KOPT-K1 (cell line): ENCODE results near the gene FOXN1.

Experiments used
- H3K27ac ChIP-seq: fragments of 200-600 bp; sonication (generic); 2 replicates; pipeline ENCODE4 v1.5.1; 2016; ENCODE audit warnings: antibody characterized with exemption, mild to moderate bottlenecking, low read depth, low read length; ENCODE audit not compliant: poor library complexity, severe bottlenecking
- H3K36me3 ChIP-seq: fragments of 200-600 bp; sonication (generic); 2 replicates; pipeline ENCODE4 v1.5.1; 2017; ENCODE audit warnings: antibody characterized with exemption, mild to moderate bottlenecking, low read length, moderate library complexity; ENCODE audit not compliant: insufficient read depth
- H3K9me3 ChIP-seq: fragments of 200-600 bp; sonication (generic); 2 replicates; pipeline ENCODE4 v1.5.1; 2017; ENCODE audit warnings: antibody characterized with exemption, low read length, mild to moderate bottlenecking; ENCODE audit not compliant: insufficient read depth, poor library complexity, severe bottlenecking

The FOXN1 gene

GRCh38 chr17:28537219-28537610 is 31.1 kb downstream of the FOXN1 start:
- H3K27ac ChIP-seq: no peak overlapping the region
- no peaks in the 10 kb centered on the region for H3K9me3 ChIP-seq
- no peaks in the 10 kb centered on the region for H3K36me3 ChIP-seq

GRCh38 chr17:28538296-28538895 is 32.2 kb downstream of the FOXN1 start:
- H3K36me3 ChIP-seq: no peaks in the 10 kb centered on the region
- no peaks in the 10 kb centered on the region for H3K9me3 ChIP-seq
- no peak overlapping the region for H3K27ac ChIP-seq

GRCh38 chr17:28540231-28540630 is 34.1 kb downstream of the FOXN1 start:
- no peak overlapping the region for H3K27ac ChIP-seq
- H3K36me3 ChIP-seq: no peaks in the 10 kb centered on the region
- H3K9me3 ChIP-seq: no peaks in the 10 kb centered on the region

GRCh38 chr17:28541439-28541838 is 35.3 kb downstream of the FOXN1 start:
- H3K36me3 ChIP-seq: no peaks in the 10 kb centered on the region
- no peak overlapping the region for H3K27ac ChIP-seq
- no peaks in the 10 kb centered on the region for H3K9me3 ChIP-seq

- no peaks in the 10 kb centered on the region for H3K9me3 ChIP-seq
- peaks cover 10% of the 10 kb centered on the region; the same call in 1 of the 2 replicates for H3K36me3 ChIP-seq
- H3K27ac ChIP-seq: no peak overlapping the region
Measured at GRCh38 chr17:28544402-28545140, 38.4 kb downstream of the FOXN1 start.

DNA sequence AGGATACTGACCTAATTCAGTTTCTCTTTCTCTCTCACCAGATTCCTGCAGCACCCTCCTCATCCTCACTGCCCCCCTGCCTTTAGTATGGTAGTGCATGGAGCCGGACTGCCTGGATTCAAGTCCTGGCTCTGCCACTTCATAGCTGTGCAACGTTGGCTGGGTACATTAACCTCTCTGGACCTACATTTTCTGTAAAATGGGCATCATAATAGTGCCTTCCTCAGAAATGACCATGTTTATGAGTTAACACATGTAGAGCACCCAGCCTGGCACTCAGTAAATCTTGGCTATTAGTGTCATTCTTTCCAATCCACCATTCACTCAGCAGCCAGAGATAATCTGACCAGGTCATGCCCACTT is 39.0 kb downstream of the FOXN1 start:
- H3K9me3 ChIP-seq: no peaks in the 10 kb centered on the region
- H3K27ac ChIP-seq: no peak overlapping the region

DNA sequence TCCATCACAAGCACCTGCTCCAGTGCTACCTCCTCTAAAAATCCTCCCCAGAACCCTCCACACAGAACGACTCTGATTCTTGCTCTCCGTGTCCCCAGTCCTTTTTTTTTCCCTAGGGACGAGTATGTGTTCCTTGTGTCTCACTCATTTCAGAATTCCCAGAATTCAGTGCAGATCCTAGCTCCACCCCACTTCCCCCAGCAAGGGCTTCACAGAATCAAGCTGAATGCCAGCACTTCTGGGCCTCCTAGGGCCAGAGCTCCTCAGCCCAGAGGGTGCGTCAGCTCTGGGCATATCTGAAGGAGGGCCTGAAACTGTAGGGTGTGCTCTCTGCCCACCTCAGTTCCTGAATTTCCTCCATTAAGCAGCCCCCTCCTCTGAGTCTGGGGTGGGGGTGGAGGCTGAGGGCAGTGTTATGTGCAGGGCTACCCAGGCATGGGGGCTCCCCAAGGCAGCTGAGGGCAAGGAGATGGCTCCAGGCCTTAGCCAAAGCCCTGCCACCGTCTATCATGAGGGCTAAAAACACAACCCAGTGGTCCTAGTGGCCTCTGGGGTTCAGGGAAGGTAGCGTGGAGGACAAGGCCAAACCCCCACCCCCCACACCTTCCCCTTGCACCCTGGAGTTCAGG is 39.8 kb downstream of the FOXN1 start:
- H3K27ac ChIP-seq: no peak overlapping the region
- H3K36me3 ChIP-seq: peaks cover 10% of the 10 kb centered on the region; the same call in 1 of the 2 replicates
- no peaks in the 10 kb centered on the region for H3K9me3 ChIP-seq

More for the DNA sequence above, 39.0 kb downstream of the FOXN1 start:
- peaks cover 10% of the 10 kb centered on the region; the same call in 1 of the 2 replicates for H3K36me3 ChIP-seq

DNA sequence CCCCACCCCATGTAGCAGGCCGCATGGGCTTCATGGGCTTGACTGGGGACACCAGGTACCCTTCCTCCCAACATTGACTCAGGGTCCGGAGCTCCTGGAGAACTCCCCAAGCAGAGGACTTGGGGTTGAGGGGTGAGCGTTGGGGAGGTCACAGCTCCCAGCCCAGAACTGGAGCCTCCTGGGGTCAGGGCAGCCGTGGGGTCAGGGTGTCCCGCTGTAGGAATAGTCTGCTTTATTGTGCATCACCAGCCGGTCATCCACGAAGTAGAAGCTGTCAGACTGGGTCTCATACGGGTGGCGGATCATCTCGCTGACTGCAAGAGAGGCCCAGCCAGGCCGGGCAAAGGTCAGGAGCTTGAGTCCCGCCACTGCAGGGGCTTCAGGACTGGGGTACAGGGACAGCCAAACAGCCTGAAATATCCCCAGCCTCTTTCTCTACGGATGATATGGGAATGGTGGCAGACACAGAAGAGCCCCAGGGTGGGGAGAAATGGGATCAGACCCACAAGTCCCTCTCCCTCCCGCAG is 41.0 kb downstream of the FOXN1 start:
- Histone ChIP-seq H3K27ac (no peak overlapping the region), H3K36me3 (peaks cover 10% of the 10 kb centered on the region; the same call in 1 of the 2 replicates), H3K9me3 (no peaks in the 10 kb centered on the region)

- no peak overlapping the region for H3K27ac ChIP-seq
- no peaks in the 10 kb centered on the region for H3K9me3 ChIP-seq
- peaks cover 11% of the 10 kb centered on the region for H3K36me3 ChIP-seq
Measured at GRCh38 chr17:28547623-28548416, 41.7 kb downstream of the FOXN1 start.

GRCh38 chr17:28548417-28549130 is 42.4 kb downstream of the FOXN1 start:
- Histone ChIP-seq H3K9me3 (no peaks in the 10 kb centered on the region), H3K27ac (no peak overlapping the region), H3K36me3 (peaks cover 18% of the 10 kb centered on the region)

DNA sequence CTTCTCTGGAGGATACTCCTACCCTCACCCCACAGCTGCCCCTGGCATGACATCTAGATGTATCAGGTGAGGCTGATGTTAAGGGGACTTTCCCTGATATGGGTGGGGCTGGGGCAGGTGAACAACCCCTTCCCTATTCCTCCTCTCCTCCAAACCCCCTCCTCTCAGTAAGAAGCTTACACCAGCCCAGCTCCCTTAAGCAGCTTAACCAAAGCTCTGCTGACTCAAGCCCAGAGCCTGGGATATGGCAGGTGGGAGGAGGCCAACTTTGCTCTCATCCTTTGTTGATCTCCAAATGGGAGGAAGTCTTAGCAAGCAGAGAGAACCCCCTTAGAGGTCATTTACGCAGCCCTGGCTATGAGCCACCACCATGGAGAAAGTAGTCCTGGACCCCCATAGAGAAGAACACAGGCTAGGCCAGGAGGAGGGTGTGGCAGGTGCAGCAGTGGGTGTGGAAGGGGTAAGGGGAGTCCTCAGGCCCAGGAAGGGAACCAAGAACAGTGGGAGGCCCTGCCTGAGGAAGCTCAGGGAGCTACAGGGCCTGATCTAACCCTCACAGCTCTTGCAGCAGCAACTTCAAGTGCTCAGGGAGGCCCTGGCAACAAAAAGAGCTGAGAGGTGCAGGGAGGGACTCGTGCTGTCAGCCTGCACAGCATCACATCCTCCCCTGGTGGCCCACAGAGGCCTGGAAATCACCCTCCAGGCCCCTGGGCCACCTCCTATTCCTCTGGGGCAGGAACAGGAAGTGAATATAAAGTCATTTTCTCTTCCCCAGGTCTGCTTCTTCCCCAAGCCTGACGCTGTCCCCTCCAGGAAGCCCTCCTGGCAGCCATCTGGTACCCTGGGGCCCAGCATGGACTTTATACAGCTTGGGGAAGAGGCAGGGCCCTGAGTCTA is 43.3 kb downstream of the FOXN1 start:
- peak overlapping the region; percentile 11 for H3K27ac ChIP-seq

DNA sequence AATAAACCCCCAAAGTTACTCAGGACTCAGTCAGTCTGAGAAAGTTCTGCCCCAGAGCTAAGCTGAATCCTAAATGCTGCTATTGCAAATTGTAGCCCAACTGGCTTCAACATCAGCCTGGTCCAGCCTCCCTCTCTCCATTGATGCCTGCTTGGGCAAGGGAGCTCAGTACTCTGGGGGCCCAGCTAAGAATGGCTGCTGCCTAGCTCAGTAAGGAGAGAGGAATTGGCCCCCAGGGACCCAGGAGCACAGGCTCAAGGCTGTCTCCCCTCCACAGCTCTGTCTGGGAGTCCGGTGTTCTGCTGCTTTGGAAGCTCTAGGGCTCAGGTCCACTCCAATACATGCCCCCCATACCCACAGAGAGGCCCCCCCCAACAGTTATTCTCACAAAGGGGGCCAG is 44.7 kb downstream of the FOXN1 start:
- peaks cover 41% of the 10 kb centered on the region for H3K36me3 ChIP-seq
- H3K9me3 ChIP-seq: no peaks in the 10 kb centered on the region

More for the DNA sequence above, 43.3 kb downstream of the FOXN1 start:
- H3K36me3 ChIP-seq: peaks cover 27% of the 10 kb centered on the region
- no peaks in the 10 kb centered on the region for H3K9me3 ChIP-seq

DNA sequence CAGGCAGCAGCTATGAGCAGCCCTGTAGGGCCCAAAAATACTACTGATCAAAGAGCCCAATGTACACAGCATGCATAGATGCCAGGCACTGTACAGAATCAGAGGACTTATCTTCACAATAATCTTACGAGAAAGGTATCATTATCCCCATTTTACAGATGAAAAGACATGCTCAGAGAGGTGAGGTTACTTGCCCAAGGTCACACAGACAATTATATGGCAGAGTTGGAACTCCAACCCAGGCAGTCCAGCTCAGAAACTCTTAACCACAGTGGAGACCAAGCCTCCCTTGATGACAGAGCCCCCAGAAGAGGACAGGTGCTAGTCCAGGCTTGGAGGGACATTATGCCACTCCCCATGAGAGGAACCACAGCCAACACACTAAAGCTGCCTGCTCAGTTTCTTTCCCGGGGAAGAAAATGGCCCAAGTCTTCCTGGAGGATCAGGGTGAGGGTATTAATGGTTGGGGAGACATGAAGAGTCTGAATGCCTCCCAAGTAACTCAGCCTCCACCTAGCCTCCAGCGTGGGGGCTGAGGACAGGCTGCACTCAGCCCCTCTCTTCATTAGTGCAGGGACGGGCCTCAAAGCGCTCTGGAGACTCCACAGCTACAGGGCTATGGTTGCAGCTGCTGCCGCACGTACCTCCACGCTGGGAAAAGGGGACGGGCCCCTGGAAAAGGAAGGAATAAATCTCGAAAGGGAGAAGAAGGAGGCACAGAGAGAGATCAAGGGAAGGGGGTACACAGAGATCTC is 45.5 kb downstream of the FOXN1 start:
- no peaks in the 10 kb centered on the region for H3K9me3 ChIP-seq
- peak overlapping the region; percentile 53 for H3K27ac ChIP-seq
- peaks cover 48% of the 10 kb centered on the region for H3K36me3 ChIP-seq

More for the DNA sequence above, 44.7 kb downstream of the FOXN1 start:
- H3K27ac ChIP-seq: no peak overlapping the region
